GM12874 (cell line): Measurements from ENCODE around the gene C1orf87.

Experiments
- TF ChIP-seq, protein P1 (sequence below): IDR thresholded peaks from 2 replicates; pipeline ENCODE4 v1.5.1; 2011; ENCODE audit warnings: low read depth, mild to moderate bottlenecking, control low read depth, low read length, moderate library complexity; ENCODE audit not compliant: insufficient read depth

The C1orf87 gene

DNA sequence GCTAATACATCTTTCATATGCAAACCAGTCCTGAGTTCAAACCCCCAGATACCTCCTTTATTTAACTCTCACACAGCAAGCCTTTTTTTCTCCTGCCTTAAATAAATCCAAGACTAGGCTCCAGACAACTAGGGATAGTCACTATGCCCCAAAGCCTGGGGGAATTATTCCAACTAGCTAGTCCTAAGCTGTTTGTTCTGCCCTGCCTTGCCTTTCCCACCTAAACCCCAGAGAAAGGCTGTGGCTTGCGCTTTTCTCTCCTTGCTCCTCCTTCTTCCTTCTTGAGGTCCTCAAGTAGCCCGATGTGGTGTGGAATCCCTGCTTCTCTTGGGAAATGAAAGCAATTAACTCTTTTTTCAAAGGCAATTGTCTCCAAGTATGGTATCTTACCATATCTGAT, 31.8 kb downstream of the C1orf87 start:
- TF ChIP-seq, protein P1, sequence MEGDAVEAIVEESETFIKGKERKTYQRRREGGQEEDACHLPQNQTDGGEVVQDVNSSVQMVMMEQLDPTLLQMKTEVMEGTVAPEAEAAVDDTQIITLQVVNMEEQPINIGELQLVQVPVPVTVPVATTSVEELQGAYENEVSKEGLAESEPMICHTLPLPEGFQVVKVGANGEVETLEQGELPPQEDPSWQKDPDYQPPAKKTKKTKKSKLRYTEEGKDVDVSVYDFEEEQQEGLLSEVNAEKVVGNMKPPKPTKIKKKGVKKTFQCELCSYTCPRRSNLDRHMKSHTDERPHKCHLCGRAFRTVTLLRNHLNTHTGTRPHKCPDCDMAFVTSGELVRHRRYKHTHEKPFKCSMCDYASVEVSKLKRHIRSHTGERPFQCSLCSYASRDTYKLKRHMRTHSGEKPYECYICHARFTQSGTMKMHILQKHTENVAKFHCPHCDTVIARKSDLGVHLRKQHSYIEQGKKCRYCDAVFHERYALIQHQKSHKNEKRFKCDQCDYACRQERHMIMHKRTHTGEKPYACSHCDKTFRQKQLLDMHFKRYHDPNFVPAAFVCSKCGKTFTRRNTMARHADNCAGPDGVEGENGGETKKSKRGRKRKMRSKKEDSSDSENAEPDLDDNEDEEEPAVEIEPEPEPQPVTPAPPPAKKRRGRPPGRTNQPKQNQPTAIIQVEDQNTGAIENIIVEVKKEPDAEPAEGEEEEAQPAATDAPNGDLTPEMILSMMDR = no peak

GRCh38 chr1:60037669-60038068, 35.9 kb downstream of the C1orf87 start:
- TF ChIP-seq, protein P1 = no peak

DNA sequence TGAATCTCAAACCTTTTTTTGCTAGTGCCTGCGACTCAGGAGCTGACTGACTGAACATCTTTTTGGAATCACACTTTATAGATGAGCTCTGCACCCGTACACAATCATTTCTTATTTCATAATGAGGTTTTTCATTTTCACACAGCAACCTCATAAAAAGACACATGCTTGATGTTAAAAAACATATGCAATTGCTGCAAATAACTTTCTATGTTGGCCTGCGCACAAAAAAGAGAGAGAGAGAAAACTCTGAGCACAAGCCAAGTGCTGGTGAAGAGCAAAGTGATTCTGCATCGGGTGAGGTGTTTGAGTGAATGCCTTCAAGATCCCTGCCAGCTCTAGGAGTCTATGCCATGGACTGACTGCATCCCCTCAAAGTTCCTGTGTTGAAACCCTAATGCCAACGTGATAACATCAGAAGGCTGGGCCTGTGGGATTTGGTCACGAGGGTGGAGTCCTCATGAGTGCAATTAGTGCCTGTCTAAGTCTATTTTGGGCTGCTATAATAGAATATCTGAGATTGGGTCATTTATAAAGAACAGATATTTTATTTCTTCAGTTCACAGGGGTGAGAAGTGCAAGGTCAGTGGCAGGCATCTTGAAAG, 36.6 kb downstream of the C1orf87 start:
- TF ChIP-seq, protein P1 = no peak

- TF ChIP-seq, protein P1 = no peak
Measured at GRCh38 chr1:60035921-60036320, 37.6 kb downstream of the C1orf87 start.

- TF ChIP-seq, protein P1 = no peak
Measured at GRCh38 chr1:60034999-60035398, 38.6 kb downstream of the C1orf87 start.

- TF ChIP-seq, protein P1 = no peak
Measured at GRCh38 chr1:60033066-60033465, 40.5 kb downstream of the C1orf87 start.

- TF ChIP-seq, protein P1 = no peak
Measured at GRCh38 chr1:60031146-60031545, 42.4 kb downstream of the C1orf87 start.
